Suprapubic skin (tissue), 4 donors: Measurements from ENCODE around the gene PTBP3.

ENCODE experiments used
- CTCF ChIP-seq, 2 donors: fragments of 200-600 bp in 1 of 2; fragments of 450-650 bp in 1 of 2; sonication (generic) in 1 of 2; IDR thresholded peaks; one replicate each; pipeline ENCODE4 v1.5.1; 2016 to 2019; ENCODE audit warnings: antibody characterized with exemption in 2 of 2, mild to moderate bottlenecking in 1 of 2, moderate library complexity in 1 of 2
- EP300 ChIP-seq: sonication (generic); formaldehyde crosslinking; IDR thresholded peaks from one replicate; pipeline ENCODE4 v1.6.1; 2017; ENCODE audit warnings: antibody characterized with exemption
- POLR2A ChIP-seq, 2 donors: fragments of 450-650 bp; IDR thresholded peaks; one replicate each; pipeline ENCODE4 v1.6.1; 2017; ENCODE audit warnings: antibody characterized with exemption in 2 of 2, mild to moderate bottlenecking in 2 of 2, moderate library complexity in 2 of 2
- POLR2AphosphoS5 ChIP-seq, 3 donors: sonication (generic); formaldehyde crosslinking; IDR thresholded peaks; one replicate each; pipeline ENCODE4 v1.6.1; 2017; ENCODE audit warnings: antibody characterized with exemption in 3 of 3

DNA sequence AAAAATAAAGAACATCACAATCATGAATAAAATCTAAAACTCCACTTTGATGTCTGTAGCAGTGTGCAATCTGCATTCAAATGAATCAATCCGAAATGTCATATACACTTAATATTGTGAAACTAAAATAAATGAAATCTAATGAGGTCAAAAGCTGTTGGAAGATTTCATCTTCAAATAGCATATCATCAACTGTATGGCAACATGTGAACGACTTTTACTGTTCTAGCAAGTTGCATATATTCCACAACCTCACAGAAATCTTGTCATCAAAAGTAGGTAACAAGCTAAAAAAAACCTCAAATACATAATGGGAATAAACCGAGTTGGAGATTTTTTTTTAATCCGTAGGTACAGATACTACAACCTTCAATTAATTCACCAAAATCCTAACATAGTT is 1.2 kb downstream of the PTBP3 start:
- TF ChIP-seq CTCF (IDR thresholded peaks at IDR 0.05) = no peak
- TF ChIP-seq POLR2AphosphoS5 (IDR thresholded peaks at IDR 0.05) = no peak
- TF ChIP-seq POLR2A (IDR thresholded peaks at IDR 0.05) = no peak
- TF ChIP-seq EP300 = no peak
